ENCODE measurements around the gene GSK3A. TPM values are rescaled to one million over a fixed set of nuclear protein-coding genes. Genes with fewer than 3 reads are reported as not detected.

GSK3A gene
- total and polyA plus RNA-seq, 2 of the 8 experiments (the other 6 are each of a cell fraction or from before 2014, with no cell fraction given) = 55.3 to 84.0 TPM

GRCh38 chr19:42279155-42279901 is 36.9 kb upstream of the GSK3A start:
- H3K27me3 ChIP-seq (replicated peaks in 1 of 4; ENCODE audit: control insufficient read depth in 3 of 4, extremely low read depth in 1 of 4, insufficient read depth in 3 of 4, low read length in 3 of 4) = no peaks in the 10 kb centered on the region
- H3K4me1 ChIP-seq (replicated peaks in 1 of 4; ENCODE audit: control insufficient read depth in 3 of 4, insufficient read depth in 4 of 4, low read length in 3 of 4) = peaks cover 9 to 33% (median 21%) of the 10 kb centered on the region in 4 experiments
- CTCF ChIA-PET (ENCODE audit: partially characterized antibody) = interaction anchor here (0.5 to 7.4 kb wide), 28 partner anchors 9 to 922 kb away, joined by 3 to 260 read pairs (median 4); partner anchors contain the start of genes CIC, ERF, GSK3A and POU2F2
- peak overlapping the region; percentile 63; the same call in 1 of the 2 replicates for H2BK5ac ChIP-seq (ENCODE audit: low read depth, low read length)
- H2BK20ac ChIP-seq (ENCODE audit: low read length) = no peak overlapping the region
- H3K4ac ChIP-seq (replicated peaks; ENCODE audit: insufficient read length, low read depth, low read length) = peak overlapping the region; percentile 36
- H3K27ac ChIP-seq (ENCODE audit: low read depth, low read length) = no peak overlapping the region
- FAIRE-seq = no peak
- peak overlapping the region; percentile 95; the same call in 1 of the 2 replicates for H2BK15ac ChIP-seq (ENCODE audit: low read length)
- peak overlapping the region; percentile 81 to 96 for H3K4me2 ChIP-seq (ENCODE audit: insufficient read depth in 1 of 2, low read depth in 2 of 2, low read length in 2 of 2)
- no peak overlapping the region for H3K14ac ChIP-seq (ENCODE audit: insufficient read length)
- no peak overlapping the region for H2BK120ac ChIP-seq (replicated peaks; ENCODE audit: low read depth, low read length)
- H3K36me3 ChIP-seq (ENCODE audit: control insufficient read depth in 2 of 4, insufficient read depth in 4 of 4, low read length in 3 of 4) = peaks cover 0 to 5% (median 2%) of the 10 kb centered on the region in 4 experiments; a peak in 2 of 8 replicates
- H4K91ac ChIP-seq (replicated peaks; ENCODE audit: insufficient read length, low read length) = no peak overlapping the region
- no peaks in the 10 kb centered on the region for H3K9me3 ChIP-seq (ENCODE audit: insufficient read depth in 2 of 2, low read depth in 1 of 2, low read length in 1 of 2)
- no peak overlapping the region; a peak in 1 of 7 replicates for H3K9ac ChIP-seq (replicated peaks in 1 of 4; ENCODE audit: extremely low read depth in 1 of 4, low read depth in 3 of 4, low read length in 3 of 4)
- 35% methylated on average over 6 of the region's 6 CpGs; no CpG with 5 or more reads in 1 of the 2 experiments for WGBS, 2 experiments (ENCODE audit: extremely low coverage in 1 of 2, insufficient coverage in 1 of 2, insufficient read length in 1 of 2, insufficient replicate concordance in 2 of 2, low coverage in 1 of 2, low lambda C conversion rate in 2 of 2, missing lambda C conversion rate in 1 of 2)
- peaks cover 0 to 5% of the 10 kb centered on the region in 2 experiments for H4K20me1 ChIP-seq (replicated peaks in 1 of 2; ENCODE audit: control insufficient read depth in 1 of 2, insufficient read depth in 2 of 2, low read length in 2 of 2)
- H3K4me3 ChIP-seq (ENCODE audit: extremely low read depth in 1 of 4, insufficient read depth in 2 of 4, low read depth in 3 of 4, low read length in 4 of 4) = peak overlapping the region; percentile 20 to 81 (median 74); a peak in 6 of 8 replicates
- H2BK12ac ChIP-seq (ENCODE audit: low read depth, low read length) = no peak overlapping the region; the same call in 1 of the 2 replicates
- H3K56ac ChIP-seq (replicated peaks; ENCODE audit: insufficient read length, low read depth, low read length) = no peak overlapping the region
- peaks cover 21% of the 10 kb centered on the region for H3K23me2 ChIP-seq (ENCODE audit: low read depth, low read length)
- POLR2A ChIA-PET (ENCODE audit: partially characterized antibody) = interaction anchor here (0.6 to 6.5 kb wide), 15 partner anchors 8 to 187 kb away, joined by 3 to 68 read pairs (median 5); partner anchors contain the start of genes CIC, ERF, GSK3A and PAFAH1B3
- H2AFZ ChIP-seq (ENCODE audit: low read length) = no peak overlapping the region
- H3K79me1 ChIP-seq (ENCODE audit: low read depth, low read length) = peaks cover 7% of the 10 kb centered on the region
- no peak overlapping the region for H4K5ac ChIP-seq (ENCODE audit: insufficient read length, low read depth, low read length)
- no peak overlapping the region for H4K8ac ChIP-seq (ENCODE audit: extremely low read depth, insufficient read depth, low read length)
- 0 out of 2 replicates have a peak overlapping the region, but pooled peaks have one; percentile 38 for H3K18ac ChIP-seq (ENCODE audit: extremely low read depth, low read length)
- H3K79me2 ChIP-seq (ENCODE audit: control insufficient read depth in 1 of 2, insufficient read depth in 2 of 2, low read length in 2 of 2) = peaks cover 0 to 4% of the 10 kb centered on the region in 2 experiments; a peak in 1 of 4 replicates
- 0 out of 2 replicates have a peak overlapping the region, but pooled peaks have one; percentile 34 for H2AK5ac ChIP-seq (ENCODE audit: low read depth, low read length)
- no peak overlapping the region for H3K23ac ChIP-seq (ENCODE audit: insufficient read length)
- no peak for DNase-seq (ENCODE audit: low read depth in 1 of 2, low spot score in 2 of 2)
- TF ChIP-seq RBBP5 (IDR thresholded peaks at IDR 0.05; ENCODE audit: borderline replicate concordance, low read depth, low read length) = no peak
